DMS 273 treated with DMSO at 0.1 percent for 48 hours (cell line): ENCODE data around the gene SERGEF.

Experiments used
- DNase-seq: peaks from one replicate; lab custom pipeline; 2025; lab: John Stamatoyannopoulos, UW

The SERGEF gene

GRCh38 chr11:17859552-17859951 lies 153.3 kb downstream of the SERGEF start:
- no peak for DNase-seq

- no peak for DNase-seq
Observed at GRCh38 chr11:17855531-17856290, 157.1 kb downstream of the SERGEF start.

- DNase-seq = no peak
Observed at GRCh38 chr11:17853280-17853679, 159.6 kb downstream of the SERGEF start.

- DNase-seq = no peak
Observed at GRCh38 chr11:17852246-17852645, 160.6 kb downstream of the SERGEF start.

- DNase-seq = no peak
Observed at GRCh38 chr11:17851697-17852096, 161.2 kb downstream of the SERGEF start.

- DNase-seq = peak; percentile 12
Observed at GRCh38 chr11:17850336-17850735, 162.5 kb downstream of the SERGEF start.

GRCh38 chr11:17848715-17849114 lies 164.1 kb downstream of the SERGEF start:
- no peak for DNase-seq

GRCh38 chr11:17846852-17847453 lies 165.9 kb downstream of the SERGEF start:
- no peak for DNase-seq

GRCh38 chr11:17845431-17845881 lies 167.4 kb downstream of the SERGEF start:
- no peak for DNase-seq

GRCh38 chr11:17840101-17840548 lies 172.7 kb downstream of the SERGEF start:
- DNase-seq = peak; percentile 33

GRCh38 chr11:17839450-17839849 lies 173.4 kb downstream of the SERGEF start:
- DNase-seq = no peak

- no peak for DNase-seq
Observed at GRCh38 chr11:17838102-17838501, 174.7 kb downstream of the SERGEF start.

- no peak for DNase-seq
Observed at GRCh38 chr11:17831883-17832282, 181.0 kb downstream of the SERGEF start.

- no peak for DNase-seq
Observed at GRCh38 chr11:17831228-17831627, 181.6 kb downstream of the SERGEF start.

- DNase-seq = no peak
Observed at GRCh38 chr11:17828311-17828751, 184.5 kb downstream of the SERGEF start.

- DNase-seq = no peak
Observed at GRCh38 chr11:17827006-17827405, 185.8 kb downstream of the SERGEF start.

- DNase-seq = no peak
Observed at GRCh38 chr11:17822401-17822781, 190.5 kb downstream of the SERGEF start.

- no peak for DNase-seq
Observed at GRCh38 chr11:17821648-17822400, 191.0 kb downstream of the SERGEF start.

- DNase-seq = no peak
Observed at GRCh38 chr11:17816232-17816931, 196.5 kb downstream of the SERGEF start.

GRCh38 chr11:17814546-17814945 lies 198.3 kb downstream of the SERGEF start:
- no peak for DNase-seq

GRCh38 chr11:17813391-17814059 lies 199.3 kb downstream of the SERGEF start:
- no peak for DNase-seq

GRCh38 chr11:17812865-17813187 lies 200.0 kb downstream of the SERGEF start:
- DNase-seq = no peak
